Activated CD8-positive, alpha-beta memory T cell treated with anti-CD3 and anti-CD28 coated beads, Interleukin-2, amount 50 U/mL, for 48 hours (primary cell): ENCODE data around the gene HSPB7.
"Not testable (repeated sequence)": the region's sequence is repeated elsewhere in the genome, so short reads cannot be mapped to it uniquely, and the experiment has no call there.

ENCODE experiments used
- DNase-seq: peaks from one replicate; pipeline ENCODE4 v3.0.0-alpha.2; 2020

HSPB7 gene

GRCh38 chr1:16017461-16018303 lies at the start of gene HSPB7:
HSPB7 (minus strand) TSS chr1:16018043; CDS start chr1:16017963, 80 bp downstream.
- DNase-seq = no peak

- DNase-seq = no peak
Observed at GRCh38 chr1:16067127-16067768, 49.4 kb upstream of the HSPB7 start.

DNA sequence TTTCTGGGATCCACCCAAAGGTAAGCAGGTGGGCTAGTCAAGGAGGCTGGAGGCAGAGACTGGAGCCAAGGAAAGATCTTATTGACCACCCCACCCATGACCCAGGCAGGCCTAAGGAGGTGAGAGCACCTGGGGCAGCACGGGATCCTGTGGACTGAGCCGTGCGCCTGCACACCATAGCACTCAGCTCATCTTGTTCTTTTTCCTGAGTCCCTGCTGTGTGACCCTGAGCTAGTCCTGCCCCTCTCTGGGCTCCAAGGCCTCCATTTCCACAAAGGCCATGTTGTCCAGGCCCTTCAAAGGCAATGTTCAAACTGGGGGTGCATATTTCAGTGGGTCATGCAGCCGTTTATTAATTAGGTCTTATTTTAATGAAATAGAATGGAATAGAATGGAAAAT lies 48.4 kb upstream of the HSPB7 start:
- DNase-seq = no peak

- DNase-seq = no peak
Observed at GRCh38 chr1:16065269-16065576, 47.4 kb upstream of the HSPB7 start.

GRCh38 chr1:16064536-16065268 lies 46.9 kb upstream of the HSPB7 start:
- DNase-seq = no peak

DNA sequence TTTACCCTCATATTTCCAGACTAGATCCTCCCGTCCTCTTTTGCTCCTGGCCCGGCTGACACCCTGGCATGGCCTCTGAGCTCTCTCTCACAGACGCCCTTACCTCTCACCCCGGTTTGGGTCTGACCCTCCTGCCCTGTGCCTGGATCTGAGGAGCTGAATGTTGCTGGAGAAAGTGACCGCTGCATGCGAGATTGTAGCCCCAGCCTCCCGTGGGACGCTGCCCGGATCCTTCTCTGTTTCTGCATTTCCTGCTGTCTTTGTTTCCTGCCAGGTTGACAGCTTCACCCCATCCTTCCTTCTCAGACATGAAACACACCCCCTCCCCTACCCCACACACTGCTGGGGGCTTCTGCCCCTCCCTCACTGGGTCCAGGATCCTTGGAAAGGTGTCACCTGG lies 46.1 kb upstream of the HSPB7 start:
- DNase-seq = no peak

GRCh38 chr1:16063226-16063829 lies 45.5 kb upstream of the HSPB7 start:
- DNase-seq = no peak

- DNase-seq = not testable (repeated sequence)
Observed at GRCh38 chr1:16062687-16063075, 44.8 kb upstream of the HSPB7 start.

- not testable (repeated sequence) for DNase-seq
Observed at GRCh38 chr1:16061989-16062686, 44.3 kb upstream of the HSPB7 start.

GRCh38 chr1:16061266-16061665 lies 43.4 kb upstream of the HSPB7 start:
- no peak for DNase-seq

GRCh38 chr1:16058394-16059120 lies 40.7 kb upstream of the HSPB7 start:
- not testable (repeated sequence) for DNase-seq

DNA sequence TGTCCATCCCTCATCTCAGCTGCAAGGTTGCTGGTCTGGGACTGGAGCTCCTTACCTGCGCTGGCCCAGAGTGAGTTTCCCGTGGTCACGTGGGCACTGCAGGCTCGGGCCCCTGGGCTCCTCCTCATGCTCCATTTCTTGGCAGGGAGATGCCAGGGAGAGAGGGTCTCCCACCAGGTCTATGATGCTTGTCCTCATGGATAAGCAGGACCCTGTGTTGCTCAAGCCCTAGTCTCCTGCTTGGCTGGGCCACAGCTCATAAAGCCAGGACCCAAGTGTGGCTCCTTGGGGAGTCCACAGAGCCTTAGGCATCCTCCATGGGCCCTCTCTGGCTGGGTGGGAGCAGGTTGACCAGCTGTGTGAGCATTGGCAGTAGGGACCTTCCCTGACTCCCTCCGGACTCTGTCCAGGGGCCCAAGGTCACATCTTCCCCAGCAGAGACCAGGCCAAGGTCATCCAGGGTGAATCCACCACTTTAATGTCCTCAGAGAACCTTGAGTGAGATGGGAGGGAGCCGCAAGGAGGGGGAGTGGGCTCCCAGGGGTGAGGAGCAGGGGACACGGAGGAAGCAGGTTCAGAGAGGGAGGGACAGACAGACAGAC lies 39.6 kb upstream of the HSPB7 start:
- DNase-seq = not testable (repeated sequence)

- not testable (repeated sequence) for DNase-seq
Observed at GRCh38 chr1:16056521-16056912, 38.7 kb upstream of the HSPB7 start.

DNA sequence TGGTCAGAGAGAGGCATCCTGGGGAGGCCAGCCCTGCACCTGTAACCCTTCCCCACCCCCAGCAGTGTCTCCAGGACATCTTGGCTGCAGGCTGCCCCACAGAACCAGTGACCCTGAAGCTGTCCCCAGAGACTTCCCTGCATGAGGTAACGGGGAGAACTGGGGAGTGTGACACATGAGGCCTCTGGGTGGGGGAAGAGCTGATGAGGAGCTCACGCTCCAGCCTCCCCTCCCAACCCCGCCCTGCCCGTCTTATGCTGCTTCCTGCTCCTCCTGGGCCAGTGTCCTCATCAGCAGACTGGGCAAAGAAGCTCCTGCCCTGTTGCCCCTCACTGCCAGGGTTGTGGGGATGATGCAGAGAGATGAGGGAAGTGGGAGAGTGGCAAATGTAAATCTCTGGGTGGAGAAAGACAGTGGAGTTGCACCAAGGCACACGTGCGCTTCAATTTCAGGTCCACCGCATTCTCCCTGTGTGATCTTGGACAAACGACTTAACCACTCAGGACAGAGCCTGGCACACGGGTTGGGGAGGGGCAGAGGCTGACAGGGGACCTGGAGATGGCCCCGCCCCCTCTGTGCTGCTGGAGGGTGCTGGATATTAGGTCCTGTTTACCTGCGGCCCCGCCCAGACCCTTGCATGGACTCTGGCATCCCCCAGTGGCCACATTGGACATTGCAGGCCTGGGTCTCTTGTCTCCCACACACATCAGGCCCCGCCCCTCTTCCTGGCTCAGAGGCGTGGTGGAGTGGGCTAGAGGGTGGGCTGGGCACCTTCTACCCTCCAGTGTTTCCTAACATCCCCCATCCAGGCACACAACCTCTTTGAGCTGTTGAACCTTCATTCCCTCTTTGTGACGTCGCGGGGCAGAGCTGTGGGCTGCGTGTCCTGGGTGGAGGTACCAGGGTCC lies 38.0 kb upstream of the HSPB7 start:
- peak; percentile 93 for DNase-seq

- DNase-seq = no peak
Observed at GRCh38 chr1:16054598-16055540, 37.0 kb upstream of the HSPB7 start.

- no peak for DNase-seq
Observed at GRCh38 chr1:16053781-16054502, 36.1 kb upstream of the HSPB7 start.

DNA sequence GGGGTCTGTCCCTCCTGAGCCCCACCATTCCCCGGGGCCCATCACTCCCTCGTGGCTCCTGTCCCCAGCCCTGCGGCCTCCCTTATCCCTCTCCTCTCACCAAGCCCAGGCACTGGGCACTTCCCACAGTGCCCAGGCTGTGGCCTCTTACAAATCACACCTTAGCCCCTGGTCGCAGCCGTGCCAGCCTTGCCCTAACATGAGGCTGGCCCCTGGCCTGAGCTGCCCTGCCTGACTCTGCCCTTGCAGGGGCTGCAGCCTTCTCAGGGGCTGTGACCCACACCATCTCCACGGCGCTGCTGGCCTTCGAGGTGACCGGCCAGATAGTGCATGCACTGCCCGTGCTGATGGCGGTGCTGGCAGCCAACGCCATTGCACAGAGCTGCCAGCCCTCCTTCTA lies 34.1 kb upstream of the HSPB7 start:
- DNase-seq = not testable (repeated sequence)

DNA sequence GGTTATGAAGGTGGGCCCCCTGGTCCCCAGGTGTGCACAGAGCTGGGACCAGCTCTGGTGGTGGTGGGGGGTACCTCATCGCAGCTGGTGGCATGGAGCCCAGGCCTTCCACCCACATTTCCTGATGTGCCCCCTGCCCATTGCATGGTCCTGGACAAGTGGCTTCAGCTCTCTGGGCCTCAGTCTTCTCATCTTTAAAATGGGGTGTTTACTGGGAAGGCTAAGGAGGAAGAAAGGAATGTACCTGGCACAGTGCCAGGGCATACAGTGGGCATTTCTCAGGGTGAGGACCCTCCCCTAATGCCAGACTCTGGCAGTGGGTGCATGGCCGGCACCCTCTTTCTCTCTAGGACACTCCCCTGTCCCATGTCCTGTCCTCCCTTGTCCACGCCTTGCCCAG lies 33.2 kb upstream of the HSPB7 start:
- DNase-seq = no peak

GRCh38 chr1:16050328-16050727 lies 32.5 kb upstream of the HSPB7 start:
- DNase-seq = no peak
